ENCODE results near the gene CAND2. TPM values are rescaled to one million over a fixed set of nuclear protein-coding genes. Genes with fewer than 3 reads are reported as not detected.

CAND2 gene
- total and polyA plus RNA-seq, 4 donors, result 0.38 to 1.6 (median 0.92) TPM

- DNase-seq (ENCODE audit: low spot score), result no peak
- Histone ChIP-seq H3K4me1 (ENCODE audit: control insufficient read depth in 4 of 4, insufficient read depth in 4 of 4, low read length in 3 of 4) (peaks cover 8 to 37% (median 29%) of the 10 kb centered on the region in 4 donors), H3K27me3 (ENCODE audit: control insufficient read depth in 4 of 4, insufficient read depth in 4 of 4, low read length in 3 of 4) (no peaks in the 10 kb centered on the region), H3K36me3 (ENCODE audit: control insufficient read depth in 4 of 4, insufficient read depth in 3 of 4, low read depth in 1 of 4, low read length in 3 of 4) (peaks cover 4 to 27% (median 22%) of the 10 kb centered on the region in 4 donors), H3K27ac (ENCODE audit: low read depth in 1 of 2, low read length in 2 of 2) (peak overlapping the region; percentile 87 to 93), H3K9me3 (ENCODE audit: control insufficient read depth in 4 of 4, low read length in 3 of 4) (no peaks in the 10 kb centered on the region), H3K4me3 (ENCODE audit: low read depth in 1 of 3, low read length in 3 of 3) (peak overlapping the region in 1 of 3 donors; percentile 29), H3K9ac (ENCODE audit: low read depth in 1 of 2, low read length in 2 of 2) (peak overlapping the region in 1 of 2 donors; percentile 98)
- TF ChIP-seq FOXA2 (IDR thresholded peaks at IDR 0.05) (no peak), HNF4A (conservative IDR thresholded peaks at IDR 0.05) (no peak), SP1 (IDR thresholded peaks at IDR 0.05) (no peak), YY1 (IDR thresholded peaks at IDR 0.05) (no peak), ATF3 (IDR thresholded peaks at IDR 0.05) (no peak), FOXA1 (IDR thresholded peaks at IDR 0.05) (no peak), RAD21 (IDR thresholded peaks at IDR 0.05) (no peak), EGR1 (IDR thresholded peaks at IDR 0.05; ENCODE audit: low read depth in 2 of 2) (no peak), HNF4G (IDR thresholded peaks at IDR 0.05) (no peak), JUND (IDR thresholded peaks at IDR 0.05) (no peak), MAX (IDR thresholded peaks at IDR 0.05) (no peak)
- 44% methylated on average over 7 of the region's 7 CpGs for WGBS
Measured at GRCh38 chr3:12841970-12842328, 45.5 kb downstream of the CAND2 start.

- TF ChIP-seq SP1 (IDR thresholded peaks at IDR 0.05), result no peak
- TF ChIP-seq MAX (IDR thresholded peaks at IDR 0.05), result no peak
- no peak for TF ChIP-seq YY1 (IDR thresholded peaks at IDR 0.05)
- no peak for TF ChIP-seq RXRA (IDR thresholded peaks at IDR 0.05)
- TF ChIP-seq NR2F2 (IDR thresholded peaks at IDR 0.05), result no peak
- no peak for TF ChIP-seq EGR1 (IDR thresholded peaks at IDR 0.05; ENCODE audit: low read depth in 2 of 2)
- TF ChIP-seq TAF1 (conservative IDR thresholded peaks at IDR 0.05), result no peak
- no peak for TF ChIP-seq REST (IDR thresholded peaks at IDR 0.05)
- TF ChIP-seq GABPA (IDR thresholded peaks at IDR 0.05 in 1 of 2, conservative IDR thresholded peaks at IDR 0.05 in 1 of 2), result no peak
- TF ChIP-seq ZBTB33 (IDR thresholded peaks at IDR 0.05), result no peak
- no peak for TF ChIP-seq RAD21 (IDR thresholded peaks at IDR 0.05)
- no peak for TF ChIP-seq FOXA2 (IDR thresholded peaks at IDR 0.05)
- TF ChIP-seq HNF4G (IDR thresholded peaks at IDR 0.05), result no peak
- no peak for TF ChIP-seq HNF4A (conservative IDR thresholded peaks at IDR 0.05)
- WGBS, result 98% methylated on average over 4 of the region's 4 CpGs
Measured at GRCh38 chr3:12842469-12842868, 46.0 kb downstream of the CAND2 start.

More at GRCh38 chr3:12842469-12842868, 46.0 kb downstream of the CAND2 start:
- peaks cover 4 to 23% (median 18%) of the 10 kb centered on the region in 4 donors for H3K36me3 ChIP-seq (ENCODE audit: control insufficient read depth in 4 of 4, insufficient read depth in 3 of 4, low read depth in 1 of 4, low read length in 3 of 4)
- H3K9me3 ChIP-seq (ENCODE audit: control insufficient read depth in 4 of 4, low read length in 3 of 4), result no peaks in the 10 kb centered on the region
- no peak overlapping the region for H3K27ac ChIP-seq (ENCODE audit: low read depth in 1 of 2, low read length in 2 of 2)
- no peak for DNase-seq (ENCODE audit: low spot score)
- peaks cover 8 to 34% (median 29%) of the 10 kb centered on the region in 4 donors for H3K4me1 ChIP-seq (ENCODE audit: control insufficient read depth in 4 of 4, insufficient read depth in 4 of 4, low read length in 3 of 4)
- no peak overlapping the region for H3K4me3 ChIP-seq (ENCODE audit: low read depth in 1 of 3, low read length in 3 of 3)
- H3K27me3 ChIP-seq (ENCODE audit: control insufficient read depth in 4 of 4, insufficient read depth in 4 of 4, low read length in 3 of 4), result no peaks in the 10 kb centered on the region
- H3K9ac ChIP-seq (ENCODE audit: low read depth in 1 of 2, low read length in 2 of 2), result no peak overlapping the region

Measured in liver (tissue), 9 donors.